HG02970 (cell line): ENCODE results near the gene RGS1.

Source experiments
- ATAC-seq: cut with Tn5 transposase; IDR thresholded peaks from one replicate; pipeline ENCODE4 v1.9.1; 2021; ENCODE audit warnings: mild to moderate bottlenecking, moderate library complexity, moderate number of reproducible peaks; ENCODE audit not compliant: unreplicated experiment, low FRiP score

The RGS1 gene

GRCh38 chr1:192552760-192553191, 22.8 kb upstream of the RGS1 start:
- ATAC-seq = no peak

- ATAC-seq = no peak
Observed at GRCh38 chr1:192553741-192554140, 21.8 kb upstream of the RGS1 start.

- no peak for ATAC-seq
Observed at GRCh38 chr1:192554904-192555303, 20.7 kb upstream of the RGS1 start.

GRCh38 chr1:192555399-192555798, 20.2 kb upstream of the RGS1 start:
- no peak for ATAC-seq

GRCh38 chr1:192557841-192558595, 17.6 kb upstream of the RGS1 start:
- no peak for ATAC-seq

GRCh38 chr1:192559115-192560006, 16.2 kb upstream of the RGS1 start:
- ATAC-seq = no peak

- no peak for ATAC-seq
Observed at GRCh38 chr1:192561301-192561700, 14.3 kb upstream of the RGS1 start.

GRCh38 chr1:192563129-192563528, 12.4 kb upstream of the RGS1 start:
- ATAC-seq = no peak

GRCh38 chr1:192564099-192564498, 11.5 kb upstream of the RGS1 start:
- ATAC-seq = no peak

GRCh38 chr1:192565946-192566345, 9.6 kb upstream of the RGS1 start:
- ATAC-seq = no peak

GRCh38 chr1:192566657-192567056, 8.9 kb upstream of the RGS1 start:
- no peak for ATAC-seq

- ATAC-seq = no peak
Observed at GRCh38 chr1:192568063-192568462, 7.5 kb upstream of the RGS1 start.

- no peak for ATAC-seq
Observed at GRCh38 chr1:192571668-192572067, 3.9 kb upstream of the RGS1 start.

GRCh38 chr1:192573499-192573898, 2.1 kb upstream of the RGS1 start:
- ATAC-seq = no peak

GRCh38 chr1:192574073-192574472, 1.5 kb upstream of the RGS1 start:
- ATAC-seq = no peak

GRCh38 chr1:192576190-192577144, 894 bp downstream of the RGS1 start:
- ATAC-seq = no peak

- ATAC-seq = no peak
Observed at GRCh38 chr1:192577145-192578140, 1.9 kb downstream of the RGS1 start.

GRCh38 chr1:192578144-192578909, 2.8 kb downstream of the RGS1 start:
- ATAC-seq = no peak
